ENCODE data around the gene GIMAP1.

GIMAP1 gene

GRCh38 chr7:150753239-150753638 is 36.8 kb downstream of the GIMAP1 start:
- Histone ChIP-seq H3K9ac (ENCODE audit: low read depth, low read length, poor library complexity) (no peak overlapping the region), H3K36me3 (replicated peaks in 1 of 2; ENCODE audit: control insufficient read depth in 2 of 2, insufficient read depth in 2 of 2, low read length in 2 of 2) (no peaks in the 10 kb centered on the region), H3K14ac (ENCODE audit: low read length) (no peak overlapping the region), H3K9me3 (replicated peaks in 1 of 2; ENCODE audit: control insufficient read depth in 2 of 2, insufficient read depth in 1 of 2, low read depth in 1 of 2, low read length in 2 of 2) (no peaks in the 10 kb centered on the region), H3K4me2 (ENCODE audit: insufficient read depth, low read length, poor library complexity, severe bottlenecking) (no peak overlapping the region), H4K8ac (ENCODE audit: low read depth, low read length) (no peak overlapping the region), H2AK5ac (ENCODE audit: low read depth, low read length) (no peak overlapping the region), H3K4me1 (ENCODE audit: control insufficient read depth in 2 of 2, insufficient read depth in 1 of 2, low read depth in 1 of 2, low read length in 2 of 2) (no peaks in the 10 kb centered on the region), H3K79me1 (ENCODE audit: low read depth, low read length) (no peaks in the 10 kb centered on the region), H2BK15ac (ENCODE audit: low read length) (no peak overlapping the region), H2AFZ (ENCODE audit: low read length) (no peak overlapping the region), H3K27ac (replicated peaks; ENCODE audit: low read length) (no peak overlapping the region), H3K18ac (ENCODE audit: low read length) (no peak overlapping the region), H4K91ac (ENCODE audit: low read depth, low read length, poor library complexity) (no peak overlapping the region), H3K23ac (ENCODE audit: low read depth, low read length, poor library complexity) (no peak overlapping the region), H3K27me3 (ENCODE audit: control insufficient read depth in 3 of 3, insufficient read depth in 3 of 3, low read depth in 1 of 3, low read length in 3 of 3) (no peaks in the 10 kb centered on the region), H2BK5ac (ENCODE audit: low read length) (no peak overlapping the region), H2BK120ac (ENCODE audit: low read depth, low read length) (no peak overlapping the region), H3K4ac (ENCODE audit: low read length) (no peak overlapping the region), H3K4me3 (ENCODE audit: low read length in 2 of 2) (no peak overlapping the region), H2BK12ac (ENCODE audit: low read length) (no peak overlapping the region)
- WGBS, 2 donors (ENCODE audit: extremely low coverage in 2 of 2, insufficient read length in 2 of 2, insufficient replicate concordance in 1 of 2): no CpG with 5 or more reads among the region's 6 CpGs
- DNase-seq (ENCODE audit: low spot score): no peak

- Histone ChIP-seq H3K18ac (ENCODE audit: low read length) (no peak overlapping the region), H2BK120ac (ENCODE audit: low read depth, low read length) (no peak overlapping the region), H3K23ac (ENCODE audit: low read depth, low read length, poor library complexity) (no peak overlapping the region), H3K4me2 (ENCODE audit: insufficient read depth, low read length, poor library complexity, severe bottlenecking) (no peak overlapping the region), H3K14ac (ENCODE audit: low read length) (no peak overlapping the region), H4K8ac (ENCODE audit: low read depth, low read length) (no peak overlapping the region), H2BK5ac (ENCODE audit: low read length) (no peak overlapping the region), H2BK12ac (ENCODE audit: low read length) (no peak overlapping the region), H3K9ac (ENCODE audit: low read depth, low read length, poor library complexity) (no peak overlapping the region), H4K91ac (ENCODE audit: low read depth, low read length, poor library complexity) (no peak overlapping the region), H2BK15ac (ENCODE audit: low read length) (no peak overlapping the region), H3K27me3 (ENCODE audit: control insufficient read depth in 3 of 3, insufficient read depth in 3 of 3, low read depth in 1 of 3, low read length in 3 of 3) (no peaks in the 10 kb centered on the region), H2AK5ac (ENCODE audit: low read depth, low read length) (no peak overlapping the region), H3K27ac (replicated peaks; ENCODE audit: low read length) (no peak overlapping the region), H3K9me3 (replicated peaks in 1 of 2; ENCODE audit: control insufficient read depth in 2 of 2, insufficient read depth in 1 of 2, low read depth in 1 of 2, low read length in 2 of 2) (no peaks in the 10 kb centered on the region), H3K4me1 (ENCODE audit: control insufficient read depth in 2 of 2, insufficient read depth in 1 of 2, low read depth in 1 of 2, low read length in 2 of 2) (no peaks in the 10 kb centered on the region), H2AFZ (ENCODE audit: low read length) (no peak overlapping the region), H3K79me1 (ENCODE audit: low read depth, low read length) (no peaks in the 10 kb centered on the region), H3K4ac (ENCODE audit: low read length) (no peak overlapping the region), H3K4me3 (ENCODE audit: low read length in 2 of 2) (no peak overlapping the region), H3K36me3 (replicated peaks in 1 of 2; ENCODE audit: control insufficient read depth in 2 of 2, insufficient read depth in 2 of 2, low read length in 2 of 2) (no peaks in the 10 kb centered on the region)
- no peak for DNase-seq (ENCODE audit: low spot score)
- WGBS, 2 donors (ENCODE audit: extremely low coverage in 2 of 2, insufficient read length in 2 of 2, insufficient replicate concordance in 1 of 2): no CpG with 5 or more reads among the region's 3 CpGs
Measured at GRCh38 chr7:150753826-150754603, 37.6 kb downstream of the GIMAP1 start.

- Histone ChIP-seq H2BK5ac (ENCODE audit: low read length) (no peak overlapping the region), H4K8ac (ENCODE audit: low read depth, low read length) (no peak overlapping the region), H2AFZ (ENCODE audit: low read length) (no peak overlapping the region), H3K4me3 (ENCODE audit: low read length in 2 of 2) (no peak overlapping the region), H3K23ac (ENCODE audit: low read depth, low read length, poor library complexity) (no peak overlapping the region), H2AK5ac (ENCODE audit: low read depth, low read length) (no peak overlapping the region), H3K4me1 (ENCODE audit: control insufficient read depth in 2 of 2, insufficient read depth in 1 of 2, low read depth in 1 of 2, low read length in 2 of 2) (no peaks in the 10 kb centered on the region), H3K14ac (ENCODE audit: low read length) (no peak overlapping the region), H3K9me3 (replicated peaks in 1 of 2; ENCODE audit: control insufficient read depth in 2 of 2, insufficient read depth in 1 of 2, low read depth in 1 of 2, low read length in 2 of 2) (no peaks in the 10 kb centered on the region), H2BK15ac (ENCODE audit: low read length) (no peak overlapping the region), H3K36me3 (replicated peaks in 1 of 2; ENCODE audit: control insufficient read depth in 2 of 2, insufficient read depth in 2 of 2, low read length in 2 of 2) (no peaks in the 10 kb centered on the region), H3K4ac (ENCODE audit: low read length) (no peak overlapping the region), H2BK12ac (ENCODE audit: low read length) (no peak overlapping the region), H3K27ac (replicated peaks; ENCODE audit: low read length) (no peak overlapping the region), H3K9ac (ENCODE audit: low read depth, low read length, poor library complexity) (no peak overlapping the region), H3K79me1 (ENCODE audit: low read depth, low read length) (no peaks in the 10 kb centered on the region), H3K27me3 (ENCODE audit: control insufficient read depth in 3 of 3, insufficient read depth in 3 of 3, low read depth in 1 of 3, low read length in 3 of 3) (no peaks in the 10 kb centered on the region), H3K4me2 (ENCODE audit: insufficient read depth, low read length, poor library complexity, severe bottlenecking) (no peak overlapping the region), H2BK120ac (ENCODE audit: low read depth, low read length) (no peak overlapping the region), H3K18ac (ENCODE audit: low read length) (no peak overlapping the region), H4K91ac (ENCODE audit: low read depth, low read length, poor library complexity) (no peak overlapping the region)
- no peak for DNase-seq (ENCODE audit: low spot score)
Measured at GRCh38 chr7:150754951-150755350, 38.5 kb downstream of the GIMAP1 start.

- H3K36me3 ChIP-seq (replicated peaks in 1 of 2; ENCODE audit: control insufficient read depth in 2 of 2, insufficient read depth in 2 of 2, low read length in 2 of 2): no peaks in the 10 kb centered on the region
- H3K27me3 ChIP-seq (ENCODE audit: control insufficient read depth in 3 of 3, insufficient read depth in 3 of 3, low read depth in 1 of 3, low read length in 3 of 3): no peaks in the 10 kb centered on the region
- H3K23ac ChIP-seq (ENCODE audit: low read depth, low read length, poor library complexity): no peak overlapping the region
- H2BK120ac ChIP-seq (ENCODE audit: low read depth, low read length): no peak overlapping the region
- H3K4ac ChIP-seq (ENCODE audit: low read length): no peak overlapping the region
- no peaks in the 10 kb centered on the region for H3K4me1 ChIP-seq (ENCODE audit: control insufficient read depth in 2 of 2, insufficient read depth in 1 of 2, low read depth in 1 of 2, low read length in 2 of 2)
- H3K4me3 ChIP-seq (ENCODE audit: low read length in 2 of 2): no peak overlapping the region
- H2BK15ac ChIP-seq (ENCODE audit: low read length): no peak overlapping the region
- no peak overlapping the region for H3K27ac ChIP-seq (replicated peaks; ENCODE audit: low read length)
- H2BK5ac ChIP-seq (ENCODE audit: low read length): no peak overlapping the region
- no peaks in the 10 kb centered on the region for H3K79me1 ChIP-seq (ENCODE audit: low read depth, low read length)
- no peak overlapping the region for H4K8ac ChIP-seq (ENCODE audit: low read depth, low read length)
- DNase-seq (ENCODE audit: low spot score): no peak
- no CpG with 5 or more reads among the region's 4 CpGs for WGBS, 2 donors (ENCODE audit: extremely low coverage in 2 of 2, insufficient read length in 2 of 2, insufficient replicate concordance in 1 of 2)
- no peak overlapping the region for H3K14ac ChIP-seq (ENCODE audit: low read length)
- no peak overlapping the region for H3K9ac ChIP-seq (ENCODE audit: low read depth, low read length, poor library complexity)
- no peak overlapping the region for H3K18ac ChIP-seq (ENCODE audit: low read length)
- no peak overlapping the region for H2AFZ ChIP-seq (ENCODE audit: low read length)
- no peak overlapping the region for H4K91ac ChIP-seq (ENCODE audit: low read depth, low read length, poor library complexity)
- H2AK5ac ChIP-seq (ENCODE audit: low read depth, low read length): no peak overlapping the region
- no peak overlapping the region for H3K4me2 ChIP-seq (ENCODE audit: insufficient read depth, low read length, poor library complexity, severe bottlenecking)
- H3K9me3 ChIP-seq (replicated peaks in 1 of 2; ENCODE audit: control insufficient read depth in 2 of 2, insufficient read depth in 1 of 2, low read depth in 1 of 2, low read length in 2 of 2): no peaks in the 10 kb centered on the region
- no peak overlapping the region for H2BK12ac ChIP-seq (ENCODE audit: low read length)
Measured at GRCh38 chr7:150755473-150756099, 39.2 kb downstream of the GIMAP1 start.

Measured in neuronal stem cell (in vitro differentiated cells).